Left ventricle myocardium superior (tissue), 1 donor: ENCODE measurements around the gene CUX1. TPM values are rescaled to one million over a fixed set of nuclear protein-coding genes. Genes with fewer than 3 reads are reported as not detected.
A peak's percentile ranks its signal among the peaks of the same experiment; 100 is the strongest.
"Not testable (repeated sequence)": the region's sequence is repeated elsewhere in the genome, so short reads cannot be mapped to it uniquely, and the experiment has no call there.

Experiments
- ATAC-seq: fragments of 200-7000 bp; cut with Tn5 transposase; one replicate; pipeline ENCODE4 v1.9.1; 2020; ENCODE audit warnings: mild to moderate bottlenecking, moderate library complexity
- DNase-seq: peaks from one replicate; pipeline ENCODE4 v3.0.0-alpha.2; 2020
- intact Hi-C: fragments of 100-400 bp; cut with micrococcal nuclease; formaldehyde crosslinking; loops from one replicate; pipeline ENCODE4 v1.11.0; 2022
- total RNA-seq: library from RNA; stranded (reverse); fragmentation: NEBNext Ultra II Directional; extraction: Animal tissue kit (Norgen Biotek cat#: 25700); gene quantifications from one replicate; pipeline ENCODE4 v1.2.1, GENCODE V29; 2021
- donor health status: DM: no; HTN: yes; CAD: no; lungs with severe emphysema.

CUX1 gene
- total RNA-seq, 1 donor from 2014 or later, result 123 TPM

GRCh38 chr7:101918426-101918825 is 101.0 kb downstream of the CUX1 start:
- no peak for DNase-seq
- no peak for ATAC-seq
- intact Hi-C loops, result no loop called here

GRCh38 chr7:101919363-101920115 is 102.1 kb downstream of the CUX1 start:
- DNase-seq (no peak), ATAC-seq (no peak)
- intact Hi-C loops, result no loop called here

- DNase-seq (no peak), ATAC-seq (no peak)
- intact Hi-C loops, result no loop called here
Measured at GRCh38 chr7:101921061-101921460, 103.6 kb downstream of the CUX1 start.

- DNase-seq, ATAC-seq, intact Hi-C loops: not testable (repeated sequence)
Measured at GRCh38 chr7:101921546-101922489, 104.4 kb downstream of the CUX1 start.

GRCh38 chr7:101922631-101923601 is 105.5 kb downstream of the CUX1 start:
- ATAC-seq (peak; percentile 28), DNase-seq (no peak)
- intact Hi-C loops, result no loop called here

DNA sequence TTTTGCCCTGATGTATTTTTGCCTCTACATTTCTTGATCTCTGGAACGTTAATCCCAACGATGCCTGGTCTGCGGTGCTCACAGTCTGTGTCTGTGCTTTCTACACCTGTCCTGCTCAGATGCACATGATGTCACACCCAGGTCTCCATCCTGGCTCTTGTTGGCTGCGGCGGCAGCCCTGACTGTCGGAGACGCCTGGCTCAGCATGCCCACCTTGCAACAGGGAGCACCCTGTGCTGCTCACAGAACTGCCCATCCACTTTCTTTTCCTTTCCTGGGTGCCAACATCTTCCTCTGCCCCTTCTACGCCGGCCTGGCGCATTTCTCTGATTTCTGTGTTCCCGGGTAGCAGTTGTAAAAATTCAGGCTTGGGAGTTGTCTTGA is 106.2 kb downstream of the CUX1 start:
- intact Hi-C loops, result no loop called here
- ATAC-seq (peak; percentile 14), DNase-seq (no peak)

GRCh38 chr7:101924171-101924570 is 106.7 kb downstream of the CUX1 start:
- intact Hi-C loops, result no loop called here
- DNase-seq, result peak; percentile 57
- peak; percentile 88 for ATAC-seq

DNA sequence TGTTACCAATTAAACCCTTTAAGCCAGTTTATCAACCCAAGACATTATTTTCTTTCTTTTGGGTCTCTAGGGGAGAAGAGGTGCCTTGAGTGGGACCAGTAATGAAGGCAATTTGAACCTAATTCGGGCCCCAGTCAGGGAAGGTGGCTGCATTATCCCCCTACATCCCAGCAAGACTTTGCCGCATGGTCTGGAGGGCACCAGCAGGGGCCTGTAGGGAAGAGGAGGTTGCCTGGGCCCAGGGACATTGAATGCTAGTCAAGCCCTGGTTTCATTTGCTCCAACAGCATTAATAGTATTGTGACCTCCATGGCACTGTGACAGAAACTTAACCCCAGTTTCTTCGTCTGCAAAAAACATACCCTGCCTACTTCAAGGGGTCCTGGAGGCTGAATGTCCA is 108.8 kb downstream of the CUX1 start:
- intact Hi-C loops, result no loop called here
- DNase-seq (no peak), ATAC-seq (no peak)

DNA sequence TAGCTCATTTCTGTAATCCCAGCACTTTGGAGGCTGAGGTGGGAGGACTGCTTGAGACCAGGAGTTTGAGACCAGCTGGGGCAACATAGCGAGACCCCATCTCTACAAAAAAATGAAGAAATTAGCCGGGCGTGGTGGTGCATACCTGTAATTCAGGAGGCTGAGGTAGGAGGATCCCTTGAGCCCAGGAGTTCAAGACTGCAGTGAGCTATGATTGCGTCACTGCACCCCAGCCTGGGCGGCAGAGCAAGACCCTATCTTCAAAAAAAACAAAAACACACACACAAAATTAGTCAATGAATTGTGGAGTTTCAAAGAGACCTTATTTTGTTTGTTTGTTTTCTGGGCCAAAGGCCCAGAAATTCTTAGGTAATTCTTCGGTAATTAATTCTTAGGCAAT is 110.0 kb downstream of the CUX1 start:
- no peak for ATAC-seq
- intact Hi-C loops, result no loop called here
- peak; percentile 14 for DNase-seq

GRCh38 chr7:101927802-101928201 is 110.4 kb downstream of the CUX1 start:
- no peak for ATAC-seq
- DNase-seq, result no peak
- intact Hi-C loops, result no loop called here

GRCh38 chr7:101929256-101929655 is 111.8 kb downstream of the CUX1 start:
- ATAC-seq (no peak), DNase-seq (no peak)
- intact Hi-C loops, result no loop called here

- DNase-seq, ATAC-seq, intact Hi-C loops: not testable (repeated sequence)
Measured at GRCh38 chr7:101929911-101930310, 112.5 kb downstream of the CUX1 start.

GRCh38 chr7:101932083-101932482 is 114.7 kb downstream of the CUX1 start:
- no peak for ATAC-seq
- no peak for DNase-seq
- intact Hi-C loops, result no loop called here

DNA sequence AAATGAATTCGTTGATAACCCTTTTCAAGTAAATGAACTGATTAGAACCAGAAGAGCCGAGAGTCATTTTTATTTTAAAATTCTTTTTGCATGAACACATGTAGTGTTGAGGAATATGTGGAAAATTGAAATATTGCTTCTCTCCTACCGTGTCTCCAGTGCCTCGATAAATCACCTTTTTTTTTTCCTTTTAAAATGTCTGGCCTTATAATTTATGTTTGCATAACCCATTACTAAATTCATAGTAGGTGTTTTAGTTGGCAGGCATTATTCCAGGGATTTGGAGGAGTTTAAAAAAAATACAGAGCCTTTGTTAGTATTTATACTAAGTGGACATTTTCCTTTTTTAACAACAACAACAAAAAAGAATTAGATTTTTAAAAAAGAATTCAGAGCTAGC is 115.6 kb downstream of the CUX1 start:
- ATAC-seq, result no peak
- no peak for DNase-seq
- intact Hi-C loops, result no loop called here

GRCh38 chr7:101933688-101934121 is 116.3 kb downstream of the CUX1 start:
- intact Hi-C loops, result no loop called here
- ATAC-seq, result no peak
- no peak for DNase-seq

DNA sequence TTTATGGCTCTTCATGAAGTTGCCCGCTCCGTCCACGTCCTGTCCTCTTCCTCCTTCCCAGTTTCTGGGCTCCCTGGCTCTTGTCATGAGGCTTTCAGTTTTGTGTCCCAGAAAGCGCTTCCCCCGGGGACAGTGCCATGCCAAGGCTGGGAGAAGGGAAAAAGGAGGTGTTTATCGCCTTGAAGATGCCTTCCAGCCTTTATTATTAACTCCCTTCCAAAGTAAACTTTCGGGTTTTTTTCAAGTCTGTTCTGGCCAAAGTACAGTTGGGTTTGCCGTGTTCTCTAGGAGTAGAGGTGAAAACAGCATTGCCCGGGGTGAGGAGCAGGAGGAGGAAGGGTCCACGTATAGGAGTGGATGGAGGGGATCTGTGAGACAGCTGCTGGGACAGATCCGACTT is 117.2 kb downstream of the CUX1 start:
- ATAC-seq (peak; percentile 7), DNase-seq (peak; percentile 56)
- intact Hi-C loops, result no loop called here

GRCh38 chr7:101935521-101936141 is 118.2 kb downstream of the CUX1 start:
- intact Hi-C loops, result no loop called here
- DNase-seq (peak; percentile 81), ATAC-seq (peak; percentile 94)

DNA sequence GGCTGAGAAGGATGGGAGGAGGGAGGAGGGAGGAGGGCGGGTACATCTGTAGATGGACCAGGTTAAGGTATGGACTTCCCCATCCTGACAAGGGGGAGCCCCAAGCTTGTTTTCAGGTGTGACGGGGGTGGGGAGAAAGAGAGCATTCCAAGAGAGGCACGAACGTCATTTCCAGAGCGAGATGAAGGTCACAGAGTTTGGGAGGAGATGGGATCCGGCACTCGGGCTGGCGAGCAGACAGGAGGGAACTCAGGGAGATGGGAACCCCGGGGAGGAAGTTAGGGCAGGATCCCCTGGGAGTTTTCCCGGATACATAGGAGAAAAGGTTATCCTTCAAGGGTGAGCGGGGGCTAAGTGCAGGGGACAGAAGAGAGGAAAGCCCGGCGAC is 118.8 kb downstream of the CUX1 start:
- intact Hi-C loops, result no loop called here
- DNase-seq (no peak), ATAC-seq (peak; percentile 33)
